Posterior cingulate gyrus (tissue), 11 donors: ENCODE results near the gene BYSL.
A peak's percentile ranks its signal among the peaks of the same experiment; 100 is the strongest.

Experiments
- DNase-seq, 10 donors: peaks; one replicate each; pipeline versions ENCODE4 v3.0.0 to v3.0.0-alpha.2; 2020 to 2021; ENCODE audit warnings: mixed read lengths in 3 of 10
- intact Hi-C: fragments of 100-400 bp; cut with DNase I; formaldehyde crosslinking; loops from one replicate; pipeline ENCODE4 v1.15.1; 2023

Gene BYSL

GRCh38 chr6:41909727-41910126, 11.6 kb upstream of the BYSL start:
- intact Hi-C loops = no loop called here
- DNase-seq = no peak

GRCh38 chr6:41914343-41914742, 7.0 kb upstream of the BYSL start:
- intact Hi-C loops = no loop called here
- no peak for DNase-seq

GRCh38 chr6:41914869-41915530, 6.3 kb upstream of the BYSL start:
- intact Hi-C loops = no loop called here

GRCh38 chr6:41917528-41917927, 3.8 kb upstream of the BYSL start:
- intact Hi-C loops = no loop called here
- no peak for DNase-seq

More at GRCh38 chr6:41914869-41915530, 6.3 kb upstream of the BYSL start:
- no peak for DNase-seq

GRCh38 chr6:41921712-41921998, 356 bp downstream of the BYSL start:
- intact Hi-C loops = loop anchor here (1.0 to 5.0 kb wide), 2 partner anchors 134 to 296 kb away; partner anchors contain the start of genes MRPS10 and TOMM6
- peak in 2 of 10 donors; percentile 17 to 72 for DNase-seq

- intact Hi-C loops = loop anchor here (5.0 kb wide), 1 partner anchor 295 kb away; the partner anchor contains the start of gene MRPS10
- no peak for DNase-seq
These were observed 855 bp downstream of the BYSL start for GRCh38 chr6:41922154-41922553.

- intact Hi-C loops = no loop called here
- DNase-seq = no peak
These were observed 6.0 kb downstream of the BYSL start for GRCh38 chr6:41927253-41927652.

- intact Hi-C loops = loop anchor here (5.0 kb wide), 1 partner anchor 33 kb away; the partner anchor contains the start of gene USP49
- DNase-seq = no peak
These were observed 8.6 kb downstream of the BYSL start for GRCh38 chr6:41929924-41930323.

- no peak for DNase-seq
- intact Hi-C loops = loop anchor here (5.0 kb wide), 1 partner anchor 34 kb away; the partner anchor contains the start of gene USP49
These were observed 10.5 kb downstream of the BYSL start for GRCh38 chr6:41931792-41932191.

GRCh38 chr6:41932378-41932777, 11.1 kb downstream of the BYSL start:
- intact Hi-C loops = loop anchor here (5.0 kb wide), 1 partner anchor 35 kb away; the partner anchor contains the start of gene USP49
- DNase-seq = no peak

GRCh38 chr6:41934278-41935192, 13.2 kb downstream of the BYSL start:
- DNase-seq = no peak
- intact Hi-C loops = loop anchor here (5.0 kb wide), 1 partner anchor 37 kb away; the partner anchor contains the start of gene USP49

- intact Hi-C loops = no loop called here
These were observed 13.9 kb downstream of the BYSL start for GRCh38 chr6:41935193-41935574.

GRCh38 chr6:41935685-41936072, 14.4 kb downstream of the BYSL start:
- no peak for DNase-seq
- intact Hi-C loops = no loop called here

More at GRCh38 chr6:41935193-41935574, 13.9 kb downstream of the BYSL start:
- no peak for DNase-seq

GRCh38 chr6:41936073-41936837, 15.0 kb downstream of the BYSL start:
- intact Hi-C loops = no loop called here
- DNase-seq = peak; percentile 67 to 97 (median 74)

GRCh38 chr6:41937472-41937860, 16.2 kb downstream of the BYSL start:
- no peak for DNase-seq
- intact Hi-C loops = no loop called here

GRCh38 chr6:41937861-41938574, 16.7 kb downstream of the BYSL start:
- DNase-seq = no peak
- intact Hi-C loops = no loop called here

GRCh38 chr6:41938590-41939175, 17.4 kb downstream of the BYSL start:
- no peak for DNase-seq
- intact Hi-C loops = no loop called here

- DNase-seq = peak in 7 of 10 donors; percentile 19 to 84 (median 34)
- intact Hi-C loops = no loop called here
These were observed 18.0 kb downstream of the BYSL start for GRCh38 chr6:41939176-41939847.
